GM12878 (cell line): ENCODE data around the gene B4GALNT2. TPM values are rescaled to one million over a fixed set of nuclear protein-coding genes. Genes with fewer than 3 reads are reported as not detected.

Source experiments
- ATAC-seq: fragments of 200-7000 bp; cut with Tn5 transposase; 3 replicates; pipeline ENCODE4 v1.9.1; 2020; ENCODE audit warnings: mild to moderate bottlenecking, moderate library complexity
- BruUV-seq: library from RNA; stranded (reverse); fragments of 400-500 nt; replicated peaks from 2 replicates; lab custom pipeline; 2021; lab: Mats Ljungman, UMichigan
- CTCF ChIA-PET: fragments of 300-600 bp; sonication (Branson Sonifier 250); formaldehyde crosslinking; extraction: SDS; loops from one replicate; lab custom pipeline; 2021; ENCODE audit warnings: inconsistent platforms; lab: Yijun Ruan, JAX
- POLR2A ChIA-PET: fragments of 350-600 bp; formaldehyde crosslinking; extraction: SDS; loops from one replicate; lab custom pipeline; 2021; ENCODE audit warnings: inconsistent platforms; lab: Charles Lee
- RAD21 ChIA-PET: fragments of 300-600 bp; sonication (Branson Sonifier 250); formaldehyde crosslinking; loops from one replicate; lab custom pipeline; 2023; ENCODE audit warnings: antibody characterized with exemption; ENCODE audit not compliant: unreplicated experiment; lab: Charles Lee
- SMC1A ChIA-PET: fragments of 300-600 bp; sonication (Branson Sonifier 250); formaldehyde crosslinking; loops from one replicate; lab custom pipeline; 2023; ENCODE audit not compliant: unreplicated experiment, uncharacterized antibody; lab: Charles Lee
- DNase-seq: peaks from one replicate; pipeline ENCODE4 v3.0.0-alpha.2; 2011; ENCODE audit warnings: low read depth, low spot score
- FAIRE-seq: peaks from 3 replicates; lab custom pipeline; 2011; peaks lifted over from hg19 to GRCh38; lab: Jason Lieb, UNC
- H2AFZ ChIP-seq: 2 replicates; pipeline ENCODE4 v1.6.0; 2011; ENCODE audit warnings: low read depth, low read length, control low read depth; ENCODE audit not compliant: control insufficient read depth
- H3K27ac ChIP-seq: 2 replicates; pipeline ENCODE4 v1.5.1; 2011; ENCODE audit warnings: control low read depth; ENCODE audit not compliant: control insufficient read depth, insufficient read depth
- H3K27me3 ChIP-seq, 2 experiments: replicated peaks in 1 of 2; 2 replicates each; pipeline versions ENCODE4 v1.6.0 to v1.6.1; 2011; ENCODE audit warnings: low read length in 1 of 2; ENCODE audit not compliant: control insufficient read depth in 2 of 2, insufficient read depth in 2 of 2
- H3K36me3 ChIP-seq, 2 experiments: 2 replicates each; pipeline ENCODE4 v1.5.1; 2011; ENCODE audit warnings: low read length in 1 of 2; ENCODE audit not compliant: control insufficient read depth in 2 of 2, insufficient read depth in 2 of 2
- H3K4me1 ChIP-seq: 2 replicates; pipeline ENCODE4 v1.6.1; 2011; ENCODE audit warnings: mild to moderate bottlenecking, low read length, moderate library complexity, mixed read lengths; ENCODE audit not compliant: control insufficient read depth, insufficient read depth
- H3K4me2 ChIP-seq: 2 replicates; pipeline ENCODE4 v1.6.0; 2011; ENCODE audit warnings: control low read depth; ENCODE audit not compliant: control insufficient read depth, insufficient read depth
- H3K4me3 ChIP-seq: fragments of 200-600 bp; sonication (generic); 2 replicates; pipeline ENCODE4 v1.5.1; 2016
- H3K79me2 ChIP-seq: 2 replicates; pipeline ENCODE4 v1.6.0; 2011; ENCODE audit warnings: low read length; ENCODE audit not compliant: control insufficient read depth, insufficient read depth
- H3K9ac ChIP-seq: 2 replicates; pipeline ENCODE4 v1.8.0; 2011; ENCODE audit warnings: low read length, control low read depth, mixed read lengths; ENCODE audit not compliant: control insufficient read depth, insufficient read depth
- H3K9me3 ChIP-seq: replicated peaks from 3 replicates; pipeline ENCODE4 v1.5.1; 2011; ENCODE audit warnings: mild to moderate bottlenecking, low read length; ENCODE audit not compliant: control insufficient read depth, insufficient read depth
- H4K20me1 ChIP-seq: 2 replicates; pipeline ENCODE4 v1.6.0; 2011; ENCODE audit not compliant: control insufficient read depth, insufficient read depth
- CREB1 ChIP-seq: IDR thresholded peaks from 2 replicates; pipeline ENCODE4 v1.6.1; 2012; ENCODE audit warnings: low read depth, mild to moderate bottlenecking, inconsistent platforms
- MXI1 ChIP-seq: fragments of 150-350 bp; IDR thresholded peaks from 2 replicates; pipeline ENCODE4 v1.6.1; 2011; ENCODE audit warnings: low read depth, mild to moderate bottlenecking, inconsistent platforms, low read length, improper control_type of control experiment
- POU2F2 ChIP-seq: IDR thresholded peaks from 3 replicates; pipeline ENCODE4 v1.6.1; 2011; ENCODE audit warnings: low read depth, mild to moderate bottlenecking, low read length, borderline replicate concordance
- RELA ChIP-seq: fragments of 450-650 bp; IDR thresholded peaks from 2 replicates; pipeline ENCODE4 v1.8.0; 2014; ENCODE audit warnings: borderline replicate concordance; ENCODE audit not compliant: partially characterized antibody
- ZNF274 ChIP-seq: IDR thresholded peaks from one replicate; pipeline ENCODE4 v1.8.0; 2011; ENCODE audit not compliant: insufficient read length, insufficient read depth
- WGBS: methylation state at CpG from one replicate; pipeline ENCODE4 v1.1.6; 2016; ENCODE audit warnings: low lambda C conversion rate; ENCODE audit not compliant: insufficient replicate concordance, insufficient coverage; ENCODE audit errors: missing lambda C conversion rate; 5-methylcytosine and 5-hydroxymethylcytosine counted together
- in situ Hi-C: fragments of 300-500 bp; cut with MboI; formaldehyde crosslinking; loops from 9 replicates; pipeline ENCODE4 v1.14.3; 2018; ENCODE audit warnings: mixed read lengths
- intact Hi-C: fragments of 100-400 bp; cut with micrococcal nuclease; formaldehyde crosslinking; loops from one replicate; pipeline ENCODE4 v1.14.2; 2022; ENCODE audit not compliant: unreplicated experiment
- polyA plus RNA-seq, 11 experiments: library from polyadenylated mRNA; depleted of rRNA in 4 of 11; unstranded in 6 of 11; stranded (reverse) in 5 of 11; fragments of >200 nt; fragmentation: Nextera tagmentation in 4 of 11; fragmentation: Illumina TruSeq in 1 of 11; extraction: Ambion mirVana in 4 of 11; extraction: Trizol in 1 of 11; gene quantifications; 1 replicate in 1 of 11; 2 replicates in 10 of 11; pipeline versions ENCODE4 v1.2.1 to v1.2.3, GENCODE V29; 2011 to 2016; ENCODE audit warnings: inconsistent platforms in 2 of 11, missing spikeins in 2 of 11, low read depth in 1 of 11
- total RNA-seq, 4 experiments: library from RNA; depleted of rRNA in 3 of 4; stranded (reverse); fragments of >200 nt in 3 of 4; fragmentation: Illumina TruSeq in 1 of 4; extraction: Trizol in 1 of 4; gene quantifications; 2 replicates each; pipeline versions ENCODE4 v1.2.1 to v1.2.3, GENCODE V29; 2013 to 2021
- TF ChIP-seq, protein P1 (sequence below), 3 experiments: IDR thresholded peaks in 2 of 3; conservative IDR thresholded peaks in 1 of 3; 2 replicates each; pipeline ENCODE4 v1.5.1; 2011; ENCODE audit warnings: low read depth in 3 of 3, low read length in 3 of 3, mild to moderate bottlenecking in 3 of 3, control low read depth in 2 of 3, moderate library complexity in 2 of 3, inconsistent platforms in 1 of 3, mixed read lengths in 1 of 3; ENCODE audit not compliant: control insufficient read depth in 2 of 3, insufficient read depth in 1 of 3; ENCODE audit errors: extremely low read depth in 1 of 3
- TF ChIP-seq, protein P2 (sequence below): IDR thresholded peaks from 2 replicates; pipeline ENCODE4 v1.6.1; 2012; ENCODE audit warnings: mild to moderate bottlenecking, low read depth, low read length
- TF ChIP-seq, protein P3 (sequence below): fragments of 450-650 bp; IDR thresholded peaks from 2 replicates; pipeline ENCODE4 v1.6.1; 2017; ENCODE audit warnings: low read depth, mild to moderate bottlenecking, moderate library complexity
- TF ChIP-seq, protein P4 (sequence below): IDR thresholded peaks from 2 replicates; pipeline ENCODE4 v1.6.1; 2012; ENCODE audit warnings: low read length, inconsistent platforms

B4GALNT2 gene
- total and polyA plus RNA-seq, 10 of the 15 experiments (the other 5 are each of a cell fraction or from before 2014, with no cell fraction given): not detected

DNA sequence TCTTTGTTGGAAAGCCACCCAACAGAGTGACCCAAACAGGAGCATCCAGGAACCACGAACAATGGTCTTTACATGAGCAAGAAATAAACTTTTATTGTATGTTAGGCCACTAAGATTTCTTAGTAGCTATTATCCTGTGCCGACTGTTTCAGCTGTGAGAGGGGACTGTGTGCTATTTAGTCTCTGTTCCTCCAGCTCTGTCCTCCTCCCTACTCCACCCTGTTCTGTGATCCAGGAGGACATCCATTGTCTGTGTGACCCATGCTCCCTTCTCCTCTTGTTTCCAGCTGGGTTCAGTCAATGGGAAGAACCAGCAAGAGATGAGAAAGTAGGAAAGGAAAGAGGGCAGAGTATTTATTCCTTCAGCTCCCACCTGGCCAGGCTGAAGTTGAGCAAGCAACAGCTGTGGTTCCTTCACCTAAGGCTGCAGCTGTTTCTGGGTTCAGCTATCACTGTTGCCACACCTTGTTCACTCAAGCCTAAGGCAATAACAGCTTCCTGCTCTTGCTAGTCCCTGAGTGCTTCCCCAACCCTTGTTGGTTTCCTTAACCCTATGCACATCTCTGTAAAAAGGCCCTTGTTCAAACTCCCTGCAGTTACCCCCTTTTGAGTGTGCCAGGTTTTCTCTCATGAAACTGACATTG lies 14.9 kb upstream of the B4GALNT2 start:
- no peak for DNase-seq
- intact Hi-C loops (no loop called here), in situ Hi-C loops (no loop called here)
- 18% methylated on average over 2 of the region's 2 CpGs for WGBS
- POLR2A ChIA-PET: interaction anchor here (0.6 to 0.7 kb wide), 2 partner anchors 14 to 111 kb away, joined by 4 to 6 read pairs; no protein-coding TSS in a partner anchor
- SMC1A ChIA-PET: no interaction called here
- no peaks in the 10 kb centered on the region; a peak in 3 of 4 replicates for H3K27me3 ChIP-seq
- TF ChIP-seq, protein P1, sequence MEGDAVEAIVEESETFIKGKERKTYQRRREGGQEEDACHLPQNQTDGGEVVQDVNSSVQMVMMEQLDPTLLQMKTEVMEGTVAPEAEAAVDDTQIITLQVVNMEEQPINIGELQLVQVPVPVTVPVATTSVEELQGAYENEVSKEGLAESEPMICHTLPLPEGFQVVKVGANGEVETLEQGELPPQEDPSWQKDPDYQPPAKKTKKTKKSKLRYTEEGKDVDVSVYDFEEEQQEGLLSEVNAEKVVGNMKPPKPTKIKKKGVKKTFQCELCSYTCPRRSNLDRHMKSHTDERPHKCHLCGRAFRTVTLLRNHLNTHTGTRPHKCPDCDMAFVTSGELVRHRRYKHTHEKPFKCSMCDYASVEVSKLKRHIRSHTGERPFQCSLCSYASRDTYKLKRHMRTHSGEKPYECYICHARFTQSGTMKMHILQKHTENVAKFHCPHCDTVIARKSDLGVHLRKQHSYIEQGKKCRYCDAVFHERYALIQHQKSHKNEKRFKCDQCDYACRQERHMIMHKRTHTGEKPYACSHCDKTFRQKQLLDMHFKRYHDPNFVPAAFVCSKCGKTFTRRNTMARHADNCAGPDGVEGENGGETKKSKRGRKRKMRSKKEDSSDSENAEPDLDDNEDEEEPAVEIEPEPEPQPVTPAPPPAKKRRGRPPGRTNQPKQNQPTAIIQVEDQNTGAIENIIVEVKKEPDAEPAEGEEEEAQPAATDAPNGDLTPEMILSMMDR (IDR thresholded peaks at IDR 0.05 in 2 of 3, conservative IDR thresholded peaks at IDR 0.05 in 1 of 3; ENCODE audit: control insufficient read depth in 2 of 3, extremely low read depth in 1 of 3, insufficient read depth in 1 of 3, low read depth in 3 of 3, low read length in 3 of 3): no peak
- TF ChIP-seq CREB1 (no peak), RELA (no peak), ZNF274 (no peak), MXI1 (no peak), POU2F2 (no peak)
- TF ChIP-seq, protein P2, sequence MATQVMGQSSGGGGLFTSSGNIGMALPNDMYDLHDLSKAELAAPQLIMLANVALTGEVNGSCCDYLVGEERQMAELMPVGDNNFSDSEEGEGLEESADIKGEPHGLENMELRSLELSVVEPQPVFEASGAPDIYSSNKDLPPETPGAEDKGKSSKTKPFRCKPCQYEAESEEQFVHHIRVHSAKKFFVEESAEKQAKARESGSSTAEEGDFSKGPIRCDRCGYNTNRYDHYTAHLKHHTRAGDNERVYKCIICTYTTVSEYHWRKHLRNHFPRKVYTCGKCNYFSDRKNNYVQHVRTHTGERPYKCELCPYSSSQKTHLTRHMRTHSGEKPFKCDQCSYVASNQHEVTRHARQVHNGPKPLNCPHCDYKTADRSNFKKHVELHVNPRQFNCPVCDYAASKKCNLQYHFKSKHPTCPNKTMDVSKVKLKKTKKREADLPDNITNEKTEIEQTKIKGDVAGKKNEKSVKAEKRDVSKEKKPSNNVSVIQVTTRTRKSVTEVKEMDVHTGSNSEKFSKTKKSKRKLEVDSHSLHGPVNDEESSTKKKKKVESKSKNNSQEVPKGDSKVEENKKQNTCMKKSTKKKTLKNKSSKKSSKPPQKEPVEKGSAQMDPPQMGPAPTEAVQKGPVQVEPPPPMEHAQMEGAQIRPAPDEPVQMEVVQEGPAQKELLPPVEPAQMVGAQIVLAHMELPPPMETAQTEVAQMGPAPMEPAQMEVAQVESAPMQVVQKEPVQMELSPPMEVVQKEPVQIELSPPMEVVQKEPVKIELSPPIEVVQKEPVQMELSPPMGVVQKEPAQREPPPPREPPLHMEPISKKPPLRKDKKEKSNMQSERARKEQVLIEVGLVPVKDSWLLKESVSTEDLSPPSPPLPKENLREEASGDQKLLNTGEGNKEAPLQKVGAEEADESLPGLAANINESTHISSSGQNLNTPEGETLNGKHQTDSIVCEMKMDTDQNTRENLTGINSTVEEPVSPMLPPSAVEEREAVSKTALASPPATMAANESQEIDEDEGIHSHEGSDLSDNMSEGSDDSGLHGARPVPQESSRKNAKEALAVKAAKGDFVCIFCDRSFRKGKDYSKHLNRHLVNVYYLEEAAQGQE: no peak
- TF ChIP-seq, protein P3, sequence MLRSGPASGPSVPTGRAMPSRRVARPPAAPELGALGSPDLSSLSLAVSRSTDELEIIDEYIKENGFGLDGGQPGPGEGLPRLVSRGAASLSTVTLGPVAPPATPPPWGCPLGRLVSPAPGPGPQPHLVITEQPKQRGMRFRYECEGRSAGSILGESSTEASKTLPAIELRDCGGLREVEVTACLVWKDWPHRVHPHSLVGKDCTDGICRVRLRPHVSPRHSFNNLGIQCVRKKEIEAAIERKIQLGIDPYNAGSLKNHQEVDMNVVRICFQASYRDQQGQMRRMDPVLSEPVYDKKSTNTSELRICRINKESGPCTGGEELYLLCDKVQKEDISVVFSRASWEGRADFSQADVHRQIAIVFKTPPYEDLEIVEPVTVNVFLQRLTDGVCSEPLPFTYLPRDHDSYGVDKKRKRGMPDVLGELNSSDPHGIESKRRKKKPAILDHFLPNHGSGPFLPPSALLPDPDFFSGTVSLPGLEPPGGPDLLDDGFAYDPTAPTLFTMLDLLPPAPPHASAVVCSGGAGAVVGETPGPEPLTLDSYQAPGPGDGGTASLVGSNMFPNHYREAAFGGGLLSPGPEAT: no peak
- TF ChIP-seq, protein P4, sequence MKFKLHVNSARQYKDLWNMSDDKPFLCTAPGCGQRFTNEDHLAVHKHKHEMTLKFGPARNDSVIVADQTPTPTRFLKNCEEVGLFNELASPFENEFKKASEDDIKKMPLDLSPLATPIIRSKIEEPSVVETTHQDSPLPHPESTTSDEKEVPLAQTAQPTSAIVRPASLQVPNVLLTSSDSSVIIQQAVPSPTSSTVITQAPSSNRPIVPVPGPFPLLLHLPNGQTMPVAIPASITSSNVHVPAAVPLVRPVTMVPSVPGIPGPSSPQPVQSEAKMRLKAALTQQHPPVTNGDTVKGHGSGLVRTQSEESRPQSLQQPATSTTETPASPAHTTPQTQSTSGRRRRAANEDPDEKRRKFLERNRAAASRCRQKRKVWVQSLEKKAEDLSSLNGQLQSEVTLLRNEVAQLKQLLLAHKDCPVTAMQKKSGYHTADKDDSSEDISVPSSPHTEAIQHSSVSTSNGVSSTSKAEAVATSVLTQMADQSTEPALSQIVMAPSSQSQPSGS: no peak
- TF ChIP-seq, all 136 proteins: peak for 0
- ATAC-seq (no peak), FAIRE-seq (no peak)
- RAD21 ChIA-PET: no interaction called here
- Histone ChIP-seq H3K36me3 (no peaks in the 10 kb centered on the region), H3K9ac (no peak overlapping the region), H3K27ac (no peak overlapping the region), H3K79me2 (no peaks in the 10 kb centered on the region), H3K9me3 (no peaks in the 10 kb centered on the region; the same call in 2 of the 3 replicates), H3K4me1 (no peaks in the 10 kb centered on the region), H3K4me2 (no peak overlapping the region), H4K20me1 (no peaks in the 10 kb centered on the region), H3K4me3 (no peak overlapping the region), H2AFZ (no peak overlapping the region)
- BruUV-seq: no TSS peak
- CTCF ChIA-PET: interaction anchor here (1.2 kb wide), 1 partner anchor 9 kb away, joined by 4 read pairs; no protein-coding TSS in a partner anchor
